NOMO-1 (cell line): ENCODE measurements around the gene PTPRD.

Experiments used
- DNase-seq, 2 experiments: peaks; one replicate each; lab custom pipeline; 2025; ENCODE audit not compliant: unreplicated experiment in 2 of 2; lab: John Stamatoyannopoulos, UW

Gene PTPRD

GRCh38 chr9:8684978-8685708 lies 1927.7 kb downstream of the PTPRD start:
- no peak for DNase-seq

- DNase-seq = no peak
Measured at GRCh38 chr9:8683496-8683895, 1929.3 kb downstream of the PTPRD start.

- no peak for DNase-seq
Measured at GRCh38 chr9:8680658-8681057, 1932.1 kb downstream of the PTPRD start.

GRCh38 chr9:8680157-8680556 lies 1932.6 kb downstream of the PTPRD start:
- DNase-seq = no peak

- no peak for DNase-seq
Measured at GRCh38 chr9:8679371-8679822, 1933.4 kb downstream of the PTPRD start.

GRCh38 chr9:8677741-8678140 lies 1935.1 kb downstream of the PTPRD start:
- DNase-seq = no peak

GRCh38 chr9:8674536-8674935 lies 1938.3 kb downstream of the PTPRD start:
- no peak for DNase-seq

GRCh38 chr9:8673830-8674229 lies 1939.0 kb downstream of the PTPRD start:
- DNase-seq = no peak

GRCh38 chr9:8670751-8671150 lies 1942.1 kb downstream of the PTPRD start:
- DNase-seq = no peak

- DNase-seq = no peak
Measured at GRCh38 chr9:8668751-8669150, 1944.1 kb downstream of the PTPRD start.

- no peak for DNase-seq
Measured at GRCh38 chr9:8668231-8668630, 1944.6 kb downstream of the PTPRD start.

GRCh38 chr9:8666060-8666459 lies 1946.7 kb downstream of the PTPRD start:
- DNase-seq = no peak

GRCh38 chr9:8660383-8660782 lies 1952.4 kb downstream of the PTPRD start:
- DNase-seq = peak; percentile 29 to 46

GRCh38 chr9:8659108-8659507 lies 1953.7 kb downstream of the PTPRD start:
- DNase-seq = no peak

GRCh38 chr9:8655071-8655470 lies 1957.7 kb downstream of the PTPRD start:
- DNase-seq = peak in 1 of 2 experiments; percentile 25

- DNase-seq = peak; percentile 37 to 47
Measured at GRCh38 chr9:8653855-8654254, 1958.9 kb downstream of the PTPRD start.

- no peak for DNase-seq
Measured at GRCh38 chr9:8653111-8653510, 1959.7 kb downstream of the PTPRD start.

GRCh38 chr9:8652255-8652654 lies 1960.5 kb downstream of the PTPRD start:
- no peak for DNase-seq

GRCh38 chr9:8651846-8652215 lies 1961.0 kb downstream of the PTPRD start:
- DNase-seq = no peak

- no peak for DNase-seq
Measured at GRCh38 chr9:8651070-8651845, 1961.5 kb downstream of the PTPRD start.

GRCh38 chr9:8649807-8650206 lies 1963.0 kb downstream of the PTPRD start:
- no peak for DNase-seq

GRCh38 chr9:8649160-8649559 lies 1963.6 kb downstream of the PTPRD start:
- DNase-seq = peak; percentile 75 to 90
